ENCODE measurements around the gene PLXNA4. TPM values are rescaled to one million over a fixed set of nuclear protein-coding genes. Genes with fewer than 3 reads are reported as not detected.

The PLXNA4 gene
- total RNA-seq, 2 experiments from 2014 or later = 0.18 to 0.70 TPM

DNA sequence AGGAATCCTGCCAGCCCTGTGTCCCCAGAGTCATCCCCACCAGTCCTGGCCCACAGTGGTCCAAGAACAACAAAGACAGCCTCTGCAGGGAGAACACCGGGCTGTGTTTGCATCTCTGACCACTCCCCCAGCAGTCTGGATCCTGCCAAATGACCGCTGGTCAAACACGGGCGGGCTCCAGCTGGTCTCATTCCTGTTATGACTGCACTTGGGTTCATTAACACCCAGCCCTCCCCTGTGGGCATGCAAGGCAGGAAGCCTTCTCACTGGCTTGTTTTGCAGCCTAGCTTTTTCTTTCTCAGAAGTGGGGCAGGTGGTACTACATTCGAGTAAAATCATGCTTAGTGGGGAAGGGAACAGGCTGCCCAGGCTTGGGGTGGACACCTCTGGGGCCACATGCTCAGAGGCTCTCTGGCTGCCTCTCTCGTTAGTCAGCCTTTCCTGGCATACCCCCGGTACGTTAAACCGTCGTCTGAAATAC lies 190.0 kb downstream of the PLXNA4 start:
- DNase-seq (no peak), ATAC-seq (no peak)
- no peaks in the 10 kb centered on the region for H3K36me3 Mint-ChIP-seq (ENCODE audit: low read depth)
- H3K27me3 Mint-ChIP-seq = peaks cover 10% of the 10 kb centered on the region
- H3K9me3 Mint-ChIP-seq = no peaks in the 10 kb centered on the region
- no peak overlapping the region for H3K27ac Mint-ChIP-seq
- H3K4me1 Mint-ChIP-seq (ENCODE audit: low read depth) = no peaks in the 10 kb centered on the region
- TF ChIP-seq, protein P1, sequence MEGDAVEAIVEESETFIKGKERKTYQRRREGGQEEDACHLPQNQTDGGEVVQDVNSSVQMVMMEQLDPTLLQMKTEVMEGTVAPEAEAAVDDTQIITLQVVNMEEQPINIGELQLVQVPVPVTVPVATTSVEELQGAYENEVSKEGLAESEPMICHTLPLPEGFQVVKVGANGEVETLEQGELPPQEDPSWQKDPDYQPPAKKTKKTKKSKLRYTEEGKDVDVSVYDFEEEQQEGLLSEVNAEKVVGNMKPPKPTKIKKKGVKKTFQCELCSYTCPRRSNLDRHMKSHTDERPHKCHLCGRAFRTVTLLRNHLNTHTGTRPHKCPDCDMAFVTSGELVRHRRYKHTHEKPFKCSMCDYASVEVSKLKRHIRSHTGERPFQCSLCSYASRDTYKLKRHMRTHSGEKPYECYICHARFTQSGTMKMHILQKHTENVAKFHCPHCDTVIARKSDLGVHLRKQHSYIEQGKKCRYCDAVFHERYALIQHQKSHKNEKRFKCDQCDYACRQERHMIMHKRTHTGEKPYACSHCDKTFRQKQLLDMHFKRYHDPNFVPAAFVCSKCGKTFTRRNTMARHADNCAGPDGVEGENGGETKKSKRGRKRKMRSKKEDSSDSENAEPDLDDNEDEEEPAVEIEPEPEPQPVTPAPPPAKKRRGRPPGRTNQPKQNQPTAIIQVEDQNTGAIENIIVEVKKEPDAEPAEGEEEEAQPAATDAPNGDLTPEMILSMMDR (IDR thresholded peaks at IDR 0.05) = no peak
- intact Hi-C loops (cut with micrococcal nuclease) = no loop called here
- CTCF ChIA-PET = interaction anchor here (2.3 to 5.1 kb wide), 2 partner anchors 8 to 194 kb away, joined by 8 to 23 read pairs; no protein-coding TSS in a partner anchor
- POLR2A ChIA-PET = interaction anchor here (0.8 to 1.1 kb wide), 2 partner anchors 120 to 190 kb away, joined by 3 read pairs; partner anchors contain the start of gene PLXNA4
- H3K4me3 Mint-ChIP-seq = no peak overlapping the region

DNA sequence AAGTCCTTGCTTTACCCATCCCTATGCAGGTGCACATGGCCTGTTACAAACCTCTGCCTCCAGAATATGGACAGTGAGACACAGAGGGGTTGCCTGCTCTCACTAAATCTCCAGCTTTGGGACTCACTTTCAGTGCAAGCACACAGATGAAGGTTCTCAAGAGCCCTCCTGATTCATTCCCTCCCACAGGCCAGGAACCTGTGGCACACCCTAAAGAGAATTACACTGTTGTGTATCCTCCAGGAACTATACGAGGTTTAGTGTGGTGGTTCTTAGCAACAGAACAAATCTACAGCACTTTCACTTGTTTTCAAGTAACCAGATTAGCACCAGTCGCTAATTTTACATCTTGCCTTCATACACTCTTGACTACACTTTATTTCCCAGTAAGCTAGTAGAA lies 192.3 kb downstream of the PLXNA4 start:
- Mint-ChIP-seq H3K27me3 (peaks cover 12% of the 10 kb centered on the region), H3K4me3 (no peak overlapping the region), H3K36me3 (ENCODE audit: low read depth) (no peaks in the 10 kb centered on the region), H3K27ac (no peak overlapping the region), H3K9me3 (no peaks in the 10 kb centered on the region), H3K4me1 (ENCODE audit: low read depth) (no peaks in the 10 kb centered on the region)
- CTCF ChIA-PET = no interaction called here
- no peak for DNase-seq
- ATAC-seq = no peak
- TF ChIP-seq, protein P1 (IDR thresholded peaks at IDR 0.05) = no peak
- intact Hi-C loops (cut with micrococcal nuclease) = no loop called here
- POLR2A ChIA-PET = interaction anchor here (1.2 kb wide), 1 partner anchor 11 kb away, joined by 4 read pairs; no protein-coding TSS in a partner anchor

- ChIA-PET POLR2A (no interaction called here), CTCF (no interaction called here)
- Mint-ChIP-seq H3K4me3 (no peak overlapping the region), H3K9me3 (no peaks in the 10 kb centered on the region), H3K36me3 (ENCODE audit: low read depth) (no peaks in the 10 kb centered on the region), H3K27ac (no peak overlapping the region), H3K4me1 (ENCODE audit: low read depth) (no peaks in the 10 kb centered on the region), H3K27me3 (peaks cover 12% of the 10 kb centered on the region)
- TF ChIP-seq, protein P1 (IDR thresholded peaks at IDR 0.05) = no peak
- intact Hi-C loops (cut with micrococcal nuclease) = no loop called here
- DNase-seq = no peak
- no peak for ATAC-seq
These were observed 194.4 kb downstream of the PLXNA4 start for GRCh38 chr7:132381742-132382472.

GRCh38 chr7:132380059-132380458 lies 196.2 kb downstream of the PLXNA4 start:
- H3K4me1 Mint-ChIP-seq (ENCODE audit: low read depth) = no peaks in the 10 kb centered on the region
- no peak overlapping the region for H3K27ac Mint-ChIP-seq
- H3K4me3 Mint-ChIP-seq = no peak overlapping the region
- peaks cover 12% of the 10 kb centered on the region for H3K27me3 Mint-ChIP-seq
- no peaks in the 10 kb centered on the region for H3K9me3 Mint-ChIP-seq
- POLR2A ChIA-PET = no interaction called here
- intact Hi-C loops (cut with micrococcal nuclease) = no loop called here
- no peak for ATAC-seq
- H3K36me3 Mint-ChIP-seq (ENCODE audit: low read depth) = no peaks in the 10 kb centered on the region
- TF ChIP-seq, protein P1 (IDR thresholded peaks at IDR 0.05) = no peak
- no peak for DNase-seq
- CTCF ChIA-PET = no interaction called here

- ChIA-PET POLR2A (no interaction called here), CTCF (no interaction called here)
- Mint-ChIP-seq H3K36me3 (ENCODE audit: low read depth) (no peaks in the 10 kb centered on the region), H3K9me3 (no peaks in the 10 kb centered on the region), H3K27ac (no peak overlapping the region), H3K27me3 (peaks cover 9% of the 10 kb centered on the region), H3K4me3 (no peak overlapping the region), H3K4me1 (ENCODE audit: low read depth) (no peaks in the 10 kb centered on the region)
- ATAC-seq = no peak
- TF ChIP-seq, protein P1 (IDR thresholded peaks at IDR 0.05) = no peak
- intact Hi-C loops (cut with micrococcal nuclease) = no loop called here
- DNase-seq = no peak
These were observed 197.0 kb downstream of the PLXNA4 start for GRCh38 chr7:132379292-132379691.

Data from activated CD8-positive, alpha-beta T cell treated with anti-CD3 and anti-CD28 coated beads for 36 hours (primary cell).